Effector memory CD4-positive, alpha-beta T cell (primary cell): ENCODE data around the gene PDXDC1.
"Not testable (repeated sequence)": the region's sequence is repeated elsewhere in the genome, so short reads cannot be mapped to it uniquely, and the experiment has no call there.

Source experiments
- DNase-seq, 3 donors: peaks; one replicate each; pipeline ENCODE4 v3.0.0-alpha.2; 2020
- H3K27ac ChIP-seq: 2 replicates; pipeline ENCODE4 v1.7.0; 2013; ENCODE audit warnings: mild to moderate bottlenecking, low read length, moderate library complexity; ENCODE audit not compliant: insufficient read depth, poor library complexity, severe bottlenecking
- H3K27me3 ChIP-seq: replicated peaks from 2 replicates; pipeline ENCODE4 v1.7.0; 2013; ENCODE audit warnings: mild to moderate bottlenecking, low read length; ENCODE audit not compliant: insufficient read depth, control insufficient read depth, poor library complexity, severe bottlenecking
- H3K36me3 ChIP-seq: 2 replicates; pipeline ENCODE4 v1.7.0; 2013; ENCODE audit warnings: mild to moderate bottlenecking, low read length, moderate library complexity; ENCODE audit not compliant: control insufficient read depth, insufficient read depth
- H3K4me1 ChIP-seq: 2 replicates; pipeline ENCODE4 v1.7.0; 2013; ENCODE audit warnings: low read length, mild to moderate bottlenecking; ENCODE audit not compliant: control insufficient read depth, insufficient read depth, poor library complexity, severe bottlenecking
- H3K4me3 ChIP-seq: 2 replicates; pipeline ENCODE4 v1.7.0; 2013; ENCODE audit warnings: low read length, low read depth, mild to moderate bottlenecking; ENCODE audit not compliant: insufficient read depth, poor library complexity, severe bottlenecking
- H3K9me3 ChIP-seq: 2 replicates; pipeline ENCODE4 v1.7.0; 2013; ENCODE audit warnings: mild to moderate bottlenecking, low read length, moderate library complexity; ENCODE audit not compliant: control insufficient read depth

PDXDC1 gene

DNA sequence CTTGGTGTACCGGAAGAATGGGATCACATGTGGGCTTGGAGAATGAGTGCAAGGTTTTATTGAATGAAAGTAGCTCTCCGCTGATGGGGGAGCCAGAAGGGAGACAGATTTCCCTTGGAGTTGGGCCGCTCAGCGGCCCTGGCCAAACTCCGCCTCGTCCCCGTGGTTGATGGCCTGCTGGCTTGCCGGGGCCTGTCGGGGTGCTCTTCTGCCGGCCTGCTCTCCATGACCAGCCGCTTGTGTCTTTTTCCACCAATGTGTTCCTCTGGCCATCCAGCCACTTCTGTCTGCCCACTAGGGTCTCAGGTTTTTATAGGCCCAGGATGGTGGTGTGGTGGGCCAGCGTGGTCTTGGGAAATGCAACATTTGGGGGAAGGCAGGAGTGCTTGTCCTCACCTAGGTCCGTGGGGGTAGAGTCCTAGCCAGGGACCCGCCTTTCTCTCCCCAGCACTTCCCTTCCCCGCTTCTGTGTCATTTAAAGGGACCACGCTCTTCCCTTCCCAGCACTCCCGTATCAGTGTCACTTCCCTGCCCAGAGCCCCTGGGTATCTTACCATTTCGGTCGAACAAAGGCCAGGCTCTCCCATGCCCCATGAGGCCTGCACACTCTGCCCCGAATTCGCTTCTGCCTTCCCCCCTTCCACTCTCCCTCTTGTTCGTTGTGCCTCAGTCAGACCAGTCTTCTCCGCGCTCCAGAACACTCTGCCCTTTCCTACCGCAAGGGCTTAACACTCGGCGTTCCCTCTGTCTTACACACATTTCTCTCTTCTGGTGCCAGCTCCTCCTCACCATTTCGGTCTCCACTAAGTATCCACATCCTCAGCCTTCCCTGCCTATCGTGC is 52.9 kb downstream of the PDXDC1 start:
- H3K27me3 ChIP-seq, H3K4me1 ChIP-seq, H3K9me3 ChIP-seq, H3K27ac ChIP-seq, DNase-seq, H3K4me3 ChIP-seq: not testable (repeated sequence)
- H3K36me3 ChIP-seq, result peaks cover 31% of the 10 kb centered on the region

DNA sequence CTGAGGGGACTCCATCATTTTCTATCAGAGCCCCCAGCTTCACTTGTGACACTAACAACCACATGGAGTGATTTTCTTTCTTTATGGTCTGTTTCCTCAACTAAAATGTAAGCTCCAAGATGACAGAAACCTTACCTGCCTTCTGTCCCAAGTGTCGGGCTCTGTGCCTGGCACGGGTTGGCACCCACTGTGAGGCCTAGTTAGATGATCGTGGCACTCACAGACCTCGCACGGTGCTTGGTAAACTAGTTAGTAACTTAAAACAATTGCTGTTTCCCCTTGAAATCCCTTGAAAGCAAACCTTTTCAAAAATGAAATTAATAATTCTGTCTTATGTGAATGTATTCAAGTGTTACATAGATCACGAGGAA is 53.5 kb downstream of the PDXDC1 start:
- H3K9me3 ChIP-seq, H3K27ac ChIP-seq, H3K27me3 ChIP-seq, H3K4me3 ChIP-seq, DNase-seq, H3K4me1 ChIP-seq: not testable (repeated sequence)
- peaks cover 33% of the 10 kb centered on the region for H3K36me3 ChIP-seq

DNA sequence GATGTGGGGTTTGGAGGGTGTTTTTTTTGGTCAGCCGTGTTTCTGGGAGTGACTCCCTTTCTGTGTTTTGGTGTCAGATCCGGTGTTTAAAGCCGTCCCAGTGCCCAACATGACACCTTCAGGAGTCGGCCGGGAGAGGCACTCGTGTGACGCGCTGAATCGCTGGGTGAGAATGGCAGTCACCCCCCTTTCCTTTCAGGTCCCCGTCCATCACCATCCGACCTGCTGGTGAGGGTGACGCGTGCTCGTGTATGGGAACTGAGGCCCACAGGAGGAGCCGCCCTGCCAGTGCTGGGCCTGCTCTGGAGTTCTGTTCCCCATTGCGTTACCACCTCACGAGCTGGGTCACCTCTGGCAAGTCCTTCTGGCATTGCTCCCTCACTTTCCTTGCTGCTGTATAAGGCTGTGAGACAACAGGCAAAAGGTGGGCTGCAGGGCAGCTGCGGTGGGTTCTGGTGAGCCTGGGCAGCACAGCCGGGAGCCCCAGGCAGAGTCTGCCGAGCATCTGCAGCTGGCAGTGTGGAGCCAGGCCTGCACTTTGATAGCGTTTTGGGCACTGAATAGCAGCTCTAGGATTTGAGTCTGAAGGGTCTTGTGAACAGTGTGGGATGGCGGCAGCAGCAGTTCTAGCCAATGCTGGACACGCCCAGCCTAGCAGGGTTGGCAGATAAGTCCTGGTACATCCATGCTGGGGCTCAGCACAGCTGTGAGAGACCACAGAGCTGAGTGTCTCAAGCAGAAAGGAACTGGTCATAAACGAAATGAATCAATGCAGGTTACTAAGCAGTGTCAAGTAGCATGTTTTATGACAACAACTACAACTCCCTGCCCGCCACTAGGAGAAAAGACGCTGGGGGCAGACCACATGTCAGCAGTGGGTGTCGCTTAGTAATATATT is 54.2 kb downstream of the PDXDC1 start:
- H3K4me3 ChIP-seq, H3K9me3 ChIP-seq, DNase-seq, H3K27ac ChIP-seq, H3K4me1 ChIP-seq, H3K27me3 ChIP-seq: not testable (repeated sequence)
- H3K36me3 ChIP-seq, result peaks cover 37% of the 10 kb centered on the region

DNA sequence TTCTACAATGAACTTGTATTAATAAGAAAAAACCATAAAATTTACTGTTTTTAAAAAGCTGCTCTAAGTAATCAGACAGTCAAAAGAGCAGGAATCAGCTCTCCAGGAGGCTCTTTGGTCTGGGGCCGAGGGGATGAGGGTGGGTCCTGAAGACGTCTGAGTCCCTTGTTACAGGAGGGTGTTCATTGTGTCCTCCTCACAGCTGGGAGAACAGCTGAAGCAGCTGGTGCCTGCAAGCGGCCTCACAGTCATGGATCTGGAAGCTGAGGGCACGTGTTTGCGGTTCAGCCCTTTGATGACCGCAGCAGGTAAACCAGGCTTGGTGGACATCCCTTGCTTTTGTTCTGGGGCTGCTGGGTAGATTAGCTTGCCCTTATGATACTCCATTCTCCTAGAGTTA is 54.9 kb downstream of the PDXDC1 start:
- not testable (repeated sequence) for DNase-seq

GRCh38 chr16:15031179-15031578 is 56.4 kb downstream of the PDXDC1 start:
- H3K36me3 ChIP-seq, result peaks cover 47% of the 10 kb centered on the region
- DNase-seq, result no peak
- H3K27ac ChIP-seq, result no peak overlapping the region
- no peak overlapping the region for H3K4me3 ChIP-seq
- no peaks in the 10 kb centered on the region for H3K9me3 ChIP-seq
- no peaks in the 10 kb centered on the region for H3K27me3 ChIP-seq
- no peaks in the 10 kb centered on the region for H3K4me1 ChIP-seq

More for the DNA sequence above, 54.9 kb downstream of the PDXDC1 start:
- not testable (repeated sequence) for H3K4me1 ChIP-seq, H3K9me3 ChIP-seq, H3K27ac ChIP-seq, H3K27me3 ChIP-seq, H3K4me3 ChIP-seq
- H3K36me3 ChIP-seq, result peaks cover 39% of the 10 kb centered on the region

DNA sequence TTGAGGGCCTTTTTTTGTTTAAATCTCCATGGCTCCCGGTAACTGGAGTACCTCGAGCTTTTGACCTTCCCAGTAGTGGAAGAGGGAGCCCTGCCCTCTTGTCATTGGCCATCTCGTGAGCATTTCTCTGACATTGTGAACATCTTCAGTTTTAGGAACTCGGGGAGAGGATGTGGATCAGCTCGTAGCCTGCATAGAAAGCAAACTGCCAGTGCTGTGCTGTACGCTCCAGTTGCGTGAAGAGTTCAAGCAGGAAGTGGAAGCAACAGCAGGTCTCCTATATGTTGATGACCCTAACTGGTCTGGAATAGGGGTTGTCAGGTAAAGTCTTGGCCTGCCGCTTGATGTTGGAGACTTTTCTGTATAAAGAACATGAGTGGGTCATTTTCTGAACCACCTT is 56.8 kb downstream of the PDXDC1 start:
- Histone ChIP-seq H3K36me3 (peaks cover 49% of the 10 kb centered on the region), H3K27ac (no peak overlapping the region)

GRCh38 chr16:15032547-15033308 is 57.9 kb downstream of the PDXDC1 start:
- Histone ChIP-seq H3K27me3 (no peaks in the 10 kb centered on the region), H3K27ac (no peak overlapping the region), H3K4me3 (no peak overlapping the region), H3K9me3 (no peaks in the 10 kb centered on the region), H3K36me3 (peaks cover 60% of the 10 kb centered on the region), H3K4me1 (no peaks in the 10 kb centered on the region)
- no peak for DNase-seq

More for the DNA sequence above, 56.8 kb downstream of the PDXDC1 start:
- no peaks in the 10 kb centered on the region for H3K4me1 ChIP-seq
- no peaks in the 10 kb centered on the region for H3K9me3 ChIP-seq
- no peaks in the 10 kb centered on the region for H3K27me3 ChIP-seq
- no peak overlapping the region for H3K4me3 ChIP-seq
- no peak for DNase-seq

DNA sequence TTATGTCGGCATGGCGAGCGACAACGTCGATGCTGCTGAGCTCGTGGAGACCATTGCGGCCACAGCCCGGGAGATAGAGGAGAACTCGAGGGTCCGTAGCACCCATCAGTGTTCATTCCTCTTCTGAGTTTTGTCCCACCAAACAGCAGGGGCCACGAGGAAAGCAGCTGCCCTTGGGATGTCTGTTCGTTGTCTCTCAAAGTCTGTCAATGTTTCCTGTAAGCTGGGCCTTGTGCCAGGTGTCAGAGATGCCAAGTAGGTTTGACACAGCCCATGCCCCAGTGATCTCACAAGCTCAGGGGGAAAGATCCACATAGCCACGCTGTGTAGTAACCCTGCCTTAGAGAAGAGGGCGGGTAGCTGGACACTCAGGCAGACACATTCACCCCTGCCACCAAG is 58.5 kb downstream of the PDXDC1 start:
- no peak for DNase-seq
- Histone ChIP-seq H3K4me1 (no peaks in the 10 kb centered on the region), H3K4me3 (no peak overlapping the region), H3K27me3 (no peaks in the 10 kb centered on the region), H3K27ac (no peak overlapping the region), H3K36me3 (peaks cover 66% of the 10 kb centered on the region), H3K9me3 (no peaks in the 10 kb centered on the region)

- Histone ChIP-seq H3K27ac (no peak overlapping the region), H3K9me3 (no peaks in the 10 kb centered on the region), H3K4me3 (no peak overlapping the region), H3K4me1 (no peaks in the 10 kb centered on the region), H3K36me3 (peaks cover 72% of the 10 kb centered on the region), H3K27me3 (no peaks in the 10 kb centered on the region)
- no peak for DNase-seq
Observed at GRCh38 chr16:15034266-15035162, 59.7 kb downstream of the PDXDC1 start.
